ENCODE results near the gene DNAH3. TPM values are rescaled to one million over a fixed set of nuclear protein-coding genes. Genes with fewer than 3 reads are reported as not detected.

Gene DNAH3
- polyA plus RNA-seq, 12 donors = 0.08 to 0.97 (median 0.41) TPM; not detected in 2

DNA sequence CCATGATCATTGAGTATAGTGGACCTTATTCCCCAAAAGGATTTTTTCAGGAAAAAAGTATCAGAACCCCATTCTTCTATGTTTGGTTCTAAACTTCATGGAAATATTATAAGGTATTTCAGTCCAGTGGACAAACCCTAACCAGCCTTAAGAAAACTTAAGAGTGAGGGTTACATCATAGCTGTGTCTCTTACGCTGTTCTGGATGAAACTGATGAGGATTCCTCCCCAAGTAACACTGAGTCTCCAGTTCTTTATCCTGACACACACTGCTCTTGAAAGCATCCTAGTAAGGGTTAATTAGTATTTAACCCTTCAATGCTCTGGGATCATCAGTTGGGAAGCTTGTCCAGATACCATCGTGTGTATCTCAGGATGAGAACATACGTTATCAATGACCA lies 245.1 kb downstream of the DNAH3 start:
- DNase-seq = no peak

- DNase-seq = no peak
Measured at GRCh38 chr16:20904507-20905081, 246.1 kb downstream of the DNAH3 start.

- no peak for DNase-seq
Measured at GRCh38 chr16:20903899-20904506, 246.6 kb downstream of the DNAH3 start.

- no peak for DNase-seq
Measured at GRCh38 chr16:20903116-20903898, 247.3 kb downstream of the DNAH3 start.

- no peak for DNase-seq
Measured at GRCh38 chr16:20902426-20902825, 248.2 kb downstream of the DNAH3 start.

DNA sequence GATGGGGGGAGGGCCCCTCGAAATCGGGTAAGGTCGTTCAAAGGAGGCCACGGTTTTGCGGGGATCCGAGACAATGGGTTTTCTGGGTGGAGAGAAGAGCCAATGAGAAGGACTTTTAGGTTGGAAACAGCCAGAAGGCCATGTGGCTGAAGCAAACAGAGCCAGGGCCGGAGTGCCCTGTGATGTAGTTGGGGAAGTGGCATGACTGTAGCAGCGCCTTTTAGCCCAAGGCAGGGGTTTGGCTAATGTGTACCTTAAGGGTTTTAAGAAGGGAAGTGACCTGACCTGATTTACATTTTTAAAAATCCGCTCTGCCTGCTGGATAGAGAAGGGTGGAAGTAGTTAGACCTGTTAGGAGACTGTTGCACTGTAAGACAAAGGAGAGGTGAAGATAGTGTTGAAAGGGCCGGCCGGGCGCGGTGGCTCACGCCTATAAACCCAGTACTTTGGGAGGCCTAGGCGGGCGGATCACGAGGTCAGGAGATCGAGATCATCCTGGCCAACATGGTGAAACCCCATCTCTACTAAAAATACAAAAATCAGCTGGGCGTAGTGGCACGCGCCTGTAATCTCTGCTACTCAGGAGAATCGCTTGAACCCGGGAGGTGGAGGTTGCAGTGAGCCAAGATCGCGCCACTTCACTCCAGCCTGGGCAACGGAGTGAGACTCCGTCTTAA lies 249.1 kb downstream of the DNAH3 start:
- peak; percentile 52 for DNase-seq

- no peak for DNase-seq
Measured at GRCh38 chr16:20901068-20901435, 249.6 kb downstream of the DNAH3 start.

- peak; percentile 99 for DNase-seq
Measured at GRCh38 chr16:20900299-20901067, 250.2 kb downstream of the DNAH3 start, which contains the start of the genes DCUN1D3 and LYRM1. DCUN1D3 (minus strand) TSS chr16:20900358; CDS start chr16:20862538, 37,820 bp downstream. LYRM1 (plus strand) TSS chr16:20900771; CDS start chr16:20915556, 14,785 bp downstream.

DNA sequence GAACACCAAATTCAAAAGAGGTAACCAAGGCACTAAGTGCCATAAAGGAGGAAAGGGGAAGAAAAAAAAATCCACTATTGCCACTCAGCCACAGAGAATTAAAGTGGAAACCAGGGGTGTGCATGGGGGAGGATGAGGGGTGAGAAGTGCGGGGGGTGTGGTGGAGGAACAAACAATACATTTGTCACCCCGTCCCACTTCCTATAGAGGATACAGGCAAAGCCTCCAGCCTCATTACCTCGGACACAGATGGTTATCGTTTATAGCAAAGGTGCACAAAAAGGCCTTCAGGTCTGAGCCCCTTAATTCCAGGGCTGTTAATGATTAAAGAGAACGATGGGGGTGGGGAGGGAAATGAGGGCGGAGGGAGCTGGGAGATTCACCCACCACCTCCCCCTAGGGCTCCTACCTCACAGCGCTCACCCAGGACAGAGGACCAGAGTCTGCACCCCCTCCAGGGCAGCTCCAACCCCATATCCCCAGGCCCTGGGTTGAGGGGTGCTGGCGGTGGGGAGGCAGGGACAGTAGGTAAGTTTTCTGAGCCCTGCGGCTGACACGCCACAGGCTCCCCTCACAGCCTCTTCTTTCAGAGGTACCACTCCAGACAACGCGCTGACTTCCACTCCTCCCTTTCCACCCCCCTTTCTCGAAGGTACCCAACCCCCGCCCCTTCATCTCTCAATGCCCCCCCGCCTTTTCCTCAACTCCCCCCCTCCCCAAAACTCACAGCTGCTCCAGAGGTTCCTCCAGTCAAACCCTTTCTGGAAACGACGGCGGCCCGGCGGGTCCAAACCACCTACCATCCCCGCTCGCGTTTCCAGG lies 251.0 kb downstream of the DNAH3 start:
- peak; percentile 46 for DNase-seq

DNA sequence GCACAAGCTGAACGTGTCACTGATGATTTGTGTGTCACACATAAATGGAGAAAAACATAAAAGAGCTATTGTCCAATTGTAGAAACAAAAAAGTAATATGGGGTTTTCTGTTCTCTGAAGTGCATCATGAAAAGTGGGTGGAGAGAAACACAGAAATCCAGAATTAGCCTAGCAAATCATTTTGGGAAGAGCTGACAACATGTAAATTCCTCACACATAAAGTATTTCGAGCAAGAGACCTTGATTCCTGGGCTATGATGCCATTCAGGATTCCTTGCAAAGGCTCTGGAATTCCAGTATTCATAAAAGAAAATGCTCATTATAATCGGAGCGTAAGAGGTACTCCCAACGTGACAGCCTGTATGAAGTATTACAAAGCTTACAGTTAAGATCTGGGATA lies 251.6 kb downstream of the DNAH3 start:
- no peak for DNase-seq

DNA sequence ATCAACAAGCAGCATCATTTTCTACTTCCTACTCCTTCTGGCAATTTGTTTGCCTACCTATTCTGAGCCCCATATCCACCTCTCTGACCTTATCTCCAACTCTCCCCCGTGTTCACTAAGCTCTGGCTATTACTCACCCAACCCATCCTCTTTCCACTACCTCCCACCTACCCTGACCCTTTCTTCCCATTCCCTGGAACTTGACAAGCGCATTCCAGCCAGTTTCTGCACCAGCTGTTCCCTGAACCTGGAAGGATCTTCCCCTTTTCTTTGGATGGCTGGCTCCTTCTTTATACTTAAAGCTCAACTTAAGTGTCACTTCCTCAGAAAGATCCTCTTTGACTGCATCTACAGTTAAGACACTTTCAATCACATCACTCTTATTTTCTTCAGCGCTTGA lies 252.7 kb downstream of the DNAH3 start:
- no peak for DNase-seq

- DNase-seq = no peak
Measured at GRCh38 chr16:20897253-20897897, 253.3 kb downstream of the DNAH3 start.

- DNase-seq = no peak
Measured at GRCh38 chr16:20894388-20894787, 256.3 kb downstream of the DNAH3 start.

- DNase-seq = no peak
Measured at GRCh38 chr16:20889625-20890275, 260.9 kb downstream of the DNAH3 start.

- DNase-seq = no peak
Measured at GRCh38 chr16:20887207-20887606, 263.4 kb downstream of the DNAH3 start.

DNA sequence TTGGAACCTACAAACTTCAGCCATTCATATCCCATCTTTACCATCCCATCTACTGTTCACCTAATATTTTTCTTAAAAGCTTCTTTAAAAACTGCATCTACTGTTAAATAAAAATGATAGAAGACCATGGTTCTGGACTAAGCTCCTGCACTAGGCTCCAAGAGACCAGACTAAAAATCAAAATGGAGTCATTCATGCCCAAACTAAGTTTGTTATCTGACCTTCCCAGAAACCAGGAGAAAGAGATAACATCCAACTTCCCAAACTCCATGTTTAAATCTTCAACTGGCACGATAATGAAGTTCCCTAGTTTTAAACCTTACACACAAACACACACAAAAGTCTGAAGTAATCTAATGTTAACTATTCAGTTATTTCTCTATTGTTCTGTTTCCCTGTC lies 264.3 kb downstream of the DNAH3 start:
- no peak for DNase-seq

GRCh38 chr16:20884240-20884556 lies 266.4 kb downstream of the DNAH3 start:
- no peak for DNase-seq

- no peak for DNase-seq
Measured at GRCh38 chr16:20883554-20884239, 266.9 kb downstream of the DNAH3 start.
